HepG2 (cell line): ENCODE results near the gene CCDC88C. TPM values are rescaled to one million over a fixed set of nuclear protein-coding genes. Genes with fewer than 3 reads are reported as not detected.

Experiments used
- ATAC-seq: fragments of 200-7000 bp; cut with Tn5 transposase; 3 replicates; pipeline ENCODE4 v1.9.1; 2020; ENCODE audit warnings: mild to moderate bottlenecking, moderate library complexity
- BruUV-seq: library from RNA; stranded (reverse); fragments of 400-500 nt; replicated peaks from 2 replicates; lab custom pipeline; 2021; lab: Mats Ljungman, UMichigan
- CTCF ChIA-PET: fragments of 300-600 bp; formaldehyde crosslinking; extraction: SDS; loops from one replicate; lab custom pipeline; 2021; ENCODE audit warnings: low total read pairs, inconsistent platforms, low intra/inter-chr PET ratio; lab: Yijun Ruan, JAX
- POLR2A ChIA-PET: fragments of 350-600 bp; sonication (Branson Sonifier 250); formaldehyde crosslinking; loops from one replicate; lab custom pipeline; 2020; ENCODE audit warnings: antibody characterized with exemption, inconsistent platforms; lab: Yijun Ruan, JAX
- DNase-seq: peaks from one replicate; pipeline ENCODE4 v3.0.0-alpha.2; 2015; ENCODE audit warnings: low spot score
- FAIRE-seq: peaks from 3 replicates; lab custom pipeline; 2011; peaks lifted over from hg19 to GRCh38; lab: Jason Lieb, UNC
- H2AFZ ChIP-seq: one replicate; pipeline ENCODE4 v1.6.1; 2011; ENCODE audit warnings: low read length, inconsistent platforms
- H3K27ac ChIP-seq: fragments of 300-600 bp; 3 replicates; pipeline ENCODE4 v1.8.0; 2011; ENCODE audit warnings: mixed run types, mild to moderate bottlenecking, mixed read lengths, low read length, inconsistent platforms; ENCODE audit not compliant: insufficient read depth; ENCODE audit errors: extremely low read length
- H3K27me3 ChIP-seq, 2 experiments: fragments of 200-600 bp in 1 of 2; 2 replicates in 1 of 2; 3 replicates in 1 of 2; pipeline versions ENCODE4 v1.6.0 to v1.8.0; 2011; ENCODE audit warnings: low read length in 2 of 2, mild to moderate bottlenecking in 2 of 2, moderate library complexity in 2 of 2, inconsistent platforms in 1 of 2; ENCODE audit not compliant: insufficient read depth in 2 of 2, control insufficient read depth in 1 of 2
- H3K36me3 ChIP-seq, 2 experiments: fragments of 200-600 bp in 1 of 2; replicated peaks in 1 of 2; 2 replicates in 1 of 2; 3 replicates in 1 of 2; pipeline versions ENCODE4 v1.5.1 to v1.8.0; 2011; ENCODE audit warnings: low read length in 2 of 2, inconsistent platforms in 1 of 2; ENCODE audit not compliant: insufficient read depth in 2 of 2, control insufficient read depth in 1 of 2
- H3K4me1 ChIP-seq: 2 replicates; pipeline ENCODE4 v1.5.1; 2012; ENCODE audit warnings: low read length, inconsistent platforms; ENCODE audit not compliant: insufficient read depth
- H3K4me2 ChIP-seq: 2 replicates; pipeline ENCODE4 v1.6.0; 2011; ENCODE audit warnings: low read depth, low read length, inconsistent platforms
- H3K4me3 ChIP-seq, 3 experiments: fragments of 200-600 bp in 1 of 3; sonication (generic), shearing (Covaris generic) in 1 of 3; replicated peaks in 1 of 3; 2 replicates each; pipeline ENCODE4 v1.5.1; 2011 to 2016; ENCODE audit warnings: low read length in 3 of 3, inconsistent platforms in 2 of 3, low read depth in 2 of 3, mild to moderate bottlenecking in 2 of 3, control low read depth in 1 of 3, mixed read lengths in 1 of 3; ENCODE audit not compliant: insufficient read depth in 1 of 3
- H3K79me2 ChIP-seq: one replicate; pipeline ENCODE4 v1.6.1; 2011; ENCODE audit warnings: low read length, inconsistent platforms; ENCODE audit not compliant: insufficient read depth
- H3K9ac ChIP-seq: 2 replicates; pipeline ENCODE4 v1.6.0; 2011; ENCODE audit warnings: mild to moderate bottlenecking, low read depth, low read length, inconsistent platforms; ENCODE audit not compliant: insufficient read depth
- H3K9me3 ChIP-seq: 2 replicates; pipeline ENCODE4 v1.5.1; 2012; ENCODE audit warnings: mild to moderate bottlenecking, low read length
- H4K20me1 ChIP-seq: 2 replicates; pipeline ENCODE4 v1.6.0; 2011; ENCODE audit warnings: inconsistent platforms, mild to moderate bottlenecking, low read length, moderate library complexity; ENCODE audit not compliant: insufficient read depth
- BCLAF1 ChIP-seq: fragments of 450-650 bp; IDR thresholded peaks from 2 replicates; pipeline ENCODE4 v1.6.1; 2017; ENCODE audit warnings: mild to moderate bottlenecking
- HNRNPH1 ChIP-seq: fragments of 200-400 bp; formaldehyde crosslinking; optimal IDR thresholded peaks from 2 replicates; pipeline ENCODE3; 2017; ENCODE audit warnings: mild to moderate bottlenecking, low read depth, low read length
- MIER2 ChIP-seq: IDR thresholded peaks from 2 replicates; pipeline ENCODE4 v1.6.1; 2016; ENCODE audit warnings: missing biosample characterization, missing genetic modification reagents
- YY1 ChIP-seq: IDR thresholded peaks from 2 replicates; pipeline ENCODE4 v1.6.1; 2011; ENCODE audit warnings: low read length, low read depth, moderate library complexity, mild to moderate bottlenecking; ENCODE audit not compliant: insufficient read depth, insufficient replicate concordance
- ZNF839 ChIP-seq: sonication (generic); formaldehyde crosslinking; IDR thresholded peaks from 2 replicates; pipeline ENCODE4 v1.4.0; 2020; ENCODE audit warnings: missing genetic modification reagents, mild to moderate bottlenecking, borderline replicate concordance
- WGBS: methylation state at CpG from one replicate; pipeline ENCODE4 v1.1.6; 2017; ENCODE audit warnings: low lambda C conversion rate; 5-methylcytosine and 5-hydroxymethylcytosine counted together
- in situ Hi-C: cut with HindIII; loops from 2 replicates; pipeline ENCODE4 v1.10.0; 2017; ENCODE audit warnings: low pct_unique_long_range_greater_than_20kb; ENCODE audit not compliant: extremely low pct_ligation_motif_present
- intact Hi-C: fragments of 100-400 bp; cut with micrococcal nuclease; formaldehyde crosslinking; loops from one replicate; pipeline ENCODE4 v1.10.0; 2022; ENCODE audit not compliant: unreplicated experiment
- polyA plus RNA-seq, 8 experiments: library from polyadenylated mRNA; depleted of rRNA in 3 of 8; stranded (reverse) in 7 of 8; unstranded in 1 of 8; fragments of >200 nt; fragmentation: Illumina TruSeq in 4 of 8; extraction: Trizol in 4 of 8; gene quantifications; 2 replicates each; pipeline versions ENCODE4 v1.2.1 to v1.2.3, GENCODE V29; 2011 to 2016; ENCODE audit warnings: low read depth in 4 of 8, missing spikeins in 1 of 8, mixed read lengths in 1 of 8; ENCODE audit not compliant: insufficient read depth in 1 of 8
- total RNA-seq, 5 experiments: library from RNA; depleted of rRNA; stranded (reverse); fragments of >200 nt; fragmentation: Illumina TruSeq; extraction: Trizol; gene quantifications; 2 replicates each; pipeline ENCODE4 v1.2.3, GENCODE V29; 2016; ENCODE audit warnings: low read depth in 1 of 5

CCDC88C gene
- total and polyA plus RNA-seq, 2 of the 13 experiments (the other 11 are each of a cell fraction or from before 2014, with no cell fraction given), result 3.6 to 11.7 TPM

- H4K20me1 ChIP-seq, result no peaks in the 10 kb centered on the region
These were observed 187.8 kb downstream of the CCDC88C start for GRCh38 chr14:91229743-91230200.

DNA sequence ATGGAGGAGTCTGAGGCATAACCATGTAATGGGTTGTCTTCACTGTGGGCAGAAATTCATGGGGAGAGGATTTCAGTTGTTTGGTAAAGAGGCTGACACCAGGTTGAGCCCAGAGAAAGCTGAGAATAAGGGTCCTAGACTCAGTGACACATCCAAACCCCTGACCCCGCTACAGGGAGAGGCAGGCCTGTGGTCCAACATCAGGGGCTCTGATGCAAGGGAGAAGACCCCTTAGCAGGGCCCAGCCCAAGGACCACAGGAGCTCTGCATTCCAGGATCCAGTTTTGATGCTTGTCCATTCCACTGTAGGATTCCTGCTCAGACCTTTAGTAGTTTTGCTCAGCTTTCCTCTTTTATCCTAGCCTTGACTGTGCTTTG, 188.6 kb downstream of the CCDC88C start:
- no peak for ATAC-seq
- BruUV-seq, result no TSS peak
- FAIRE-seq, result no peak

More at GRCh38 chr14:91229743-91230200, 187.8 kb downstream of the CCDC88C start:
- no peak for ATAC-seq
- H3K4me3 ChIP-seq, result no peak overlapping the region
- in situ Hi-C loops, result no loop called here
- TF ChIP-seq YY1, result no peak
- TF ChIP-seq HNRNPH1, result no peak
- no peak overlapping the region for H3K9ac ChIP-seq
- intact Hi-C loops, result no loop called here
- no peak overlapping the region for H3K27ac ChIP-seq
- H3K9me3 ChIP-seq, result no peaks in the 10 kb centered on the region
- POLR2A ChIA-PET, result no interaction called here
- H3K79me2 ChIP-seq, result no peaks in the 10 kb centered on the region
- H3K36me3 ChIP-seq, result no peaks in the 10 kb centered on the region
- H3K4me1 ChIP-seq, result no peaks in the 10 kb centered on the region
- no peaks in the 10 kb centered on the region for H3K27me3 ChIP-seq
- no peak for DNase-seq
- WGBS, result 88% methylated on average over 5 of the region's 6 CpGs
- H2AFZ ChIP-seq, result no peak overlapping the region
- no TSS peak for BruUV-seq
- FAIRE-seq, result no peak
- no peak overlapping the region for H3K4me2 ChIP-seq
- CTCF ChIA-PET, result no interaction called here

More for the DNA sequence above, 188.6 kb downstream of the CCDC88C start:
- H2AFZ ChIP-seq, result no peak overlapping the region
- in situ Hi-C loops (no loop called here), intact Hi-C loops (no loop called here)
- no peak overlapping the region for H3K4me2 ChIP-seq
- WGBS, result no CpG with 5 or more reads among the region's 1 CpG
- no peak overlapping the region for H3K27ac ChIP-seq
- H3K79me2 ChIP-seq, result no peaks in the 10 kb centered on the region
- no peaks in the 10 kb centered on the region for H3K27me3 ChIP-seq
- DNase-seq, result no peak
- POLR2A ChIA-PET, result no interaction called here
- CTCF ChIA-PET, result no interaction called here
- H4K20me1 ChIP-seq, result no peaks in the 10 kb centered on the region
- no peaks in the 10 kb centered on the region for H3K4me1 ChIP-seq
- no peak for TF ChIP-seq MIER2 (CRISPR knock-in tag)
- TF ChIP-seq ZNF839 (CRISPR knock-in tag), result no peak
- TF ChIP-seq BCLAF1, result no peak
- H3K4me3 ChIP-seq, result no peak overlapping the region
- H3K36me3 ChIP-seq, result no peaks in the 10 kb centered on the region
- no peak overlapping the region for H3K9ac ChIP-seq
- H3K9me3 ChIP-seq, result no peaks in the 10 kb centered on the region
